NCI-H69 (cell line): ENCODE data around the gene COMMD3.

Source experiments
- DNase-seq: peaks from one replicate; lab custom pipeline; 2025; lab: John Stamatoyannopoulos, UW

Gene COMMD3

DNA sequence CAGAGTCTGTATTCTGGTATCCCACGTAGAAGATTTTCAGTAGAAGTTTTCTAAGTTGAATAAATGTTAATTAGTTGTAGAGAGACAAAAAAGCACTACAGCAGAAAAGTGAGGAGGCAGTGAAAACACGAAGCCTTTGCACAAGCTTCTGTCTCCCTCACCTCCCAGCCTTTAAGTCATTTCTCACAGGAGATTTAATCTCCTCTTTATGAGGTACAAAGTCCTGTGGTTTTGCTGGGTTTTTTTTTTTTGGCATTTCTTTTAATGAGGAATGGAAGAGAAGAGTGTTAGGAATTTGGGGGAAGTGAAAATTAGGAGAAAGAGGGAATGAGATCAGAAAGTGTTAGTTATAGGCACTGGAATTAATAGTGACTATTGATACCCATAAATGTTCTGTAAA lies 50.6 kb downstream of the COMMD3 start:
- no peak for DNase-seq

DNA sequence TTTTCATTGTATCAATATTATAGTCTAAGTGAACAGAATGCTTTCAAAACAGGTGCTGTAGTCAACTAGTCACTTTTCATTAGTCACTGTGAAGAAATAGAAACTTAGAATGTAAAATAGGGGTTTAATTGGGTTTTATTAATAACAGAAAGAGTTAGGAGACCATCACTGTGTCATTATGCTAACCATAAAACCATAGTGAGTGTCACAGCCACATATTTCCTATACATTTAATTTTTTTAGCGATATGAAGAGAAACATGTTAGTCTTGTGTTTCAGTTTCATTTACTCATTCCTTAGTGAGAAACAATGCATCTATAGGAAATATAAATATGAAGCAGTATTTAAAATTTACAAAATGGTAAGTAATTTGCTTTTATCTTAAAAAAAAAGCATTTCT lies 51.3 kb downstream of the COMMD3 start:
- no peak for DNase-seq

DNA sequence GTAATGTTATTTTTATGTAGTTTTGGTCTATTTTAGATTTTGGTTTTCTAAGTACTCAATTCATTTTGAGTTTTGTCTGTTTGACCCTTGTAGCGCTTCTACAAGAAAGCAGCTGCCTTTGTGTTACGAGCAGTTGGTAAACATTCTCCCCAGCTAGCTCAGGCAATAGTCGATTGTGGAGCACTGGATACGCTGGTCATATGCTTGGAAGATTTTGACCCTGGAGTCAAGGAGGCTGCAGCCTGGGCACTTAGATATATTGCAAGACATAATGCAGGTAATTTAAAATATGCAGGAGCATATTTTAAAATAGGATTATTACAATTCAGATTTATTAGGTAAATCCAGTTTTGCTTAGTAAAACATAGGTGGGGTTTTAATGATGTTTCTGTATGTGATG lies 52.2 kb downstream of the COMMD3 start:
- DNase-seq = no peak

DNA sequence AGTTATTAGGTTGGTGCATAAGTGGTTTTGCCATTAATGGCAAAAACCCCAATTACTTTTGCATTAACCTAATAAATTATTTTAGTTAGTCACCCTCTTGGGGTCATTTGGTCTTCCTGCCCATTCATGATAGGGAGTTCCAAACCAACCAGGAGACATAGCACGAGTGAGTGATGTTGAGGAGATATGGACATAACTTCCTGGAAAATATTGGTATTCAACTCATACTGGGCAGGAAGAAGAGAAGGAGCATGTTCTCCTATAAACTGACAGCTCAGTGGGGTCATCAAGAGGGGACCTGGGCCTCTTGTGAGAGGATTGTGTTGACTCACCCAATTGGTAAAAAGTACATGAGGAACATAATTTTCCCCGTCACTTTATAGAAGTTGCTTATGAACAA lies 52.8 kb downstream of the COMMD3 start:
- no peak for DNase-seq

DNA sequence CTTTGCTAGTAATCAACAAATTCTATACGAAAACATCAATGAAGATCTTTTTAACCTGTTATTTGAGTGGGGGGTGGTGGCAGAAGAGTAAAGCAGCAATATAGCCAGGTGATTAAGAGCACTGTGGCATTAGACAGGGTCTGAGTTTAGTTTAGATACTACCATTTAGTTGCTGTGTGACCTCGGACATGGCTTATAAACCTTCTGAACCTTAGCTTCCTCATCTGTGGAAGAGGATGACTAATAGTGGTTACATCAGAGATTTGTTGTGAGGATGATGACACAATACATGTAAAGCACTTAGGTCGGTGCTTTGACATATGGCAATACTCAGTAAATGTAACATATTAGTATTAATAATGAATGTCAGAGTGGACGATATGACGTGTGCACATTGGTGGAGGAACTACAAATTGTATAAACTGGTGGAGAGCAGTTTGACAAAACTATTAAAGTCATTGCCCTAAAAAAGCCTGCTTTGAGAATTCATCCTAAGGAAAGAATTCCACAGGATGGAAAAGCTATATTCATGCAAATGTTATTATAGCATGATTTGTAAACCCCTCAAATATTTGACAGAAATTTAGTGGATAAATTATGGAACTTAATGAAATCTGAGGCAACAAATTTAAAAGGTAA lies 53.4 kb downstream of the COMMD3 start:
- DNase-seq = no peak
